HG03175 (cell line): ENCODE results near the gene PLXDC1.

Experiments
- ATAC-seq: cut with Tn5 transposase; IDR thresholded peaks from one replicate; pipeline ENCODE4 v1.9.1; 2021; ENCODE audit warnings: mild to moderate bottlenecking, moderate library complexity; ENCODE audit not compliant: unreplicated experiment

Gene PLXDC1

DNA sequence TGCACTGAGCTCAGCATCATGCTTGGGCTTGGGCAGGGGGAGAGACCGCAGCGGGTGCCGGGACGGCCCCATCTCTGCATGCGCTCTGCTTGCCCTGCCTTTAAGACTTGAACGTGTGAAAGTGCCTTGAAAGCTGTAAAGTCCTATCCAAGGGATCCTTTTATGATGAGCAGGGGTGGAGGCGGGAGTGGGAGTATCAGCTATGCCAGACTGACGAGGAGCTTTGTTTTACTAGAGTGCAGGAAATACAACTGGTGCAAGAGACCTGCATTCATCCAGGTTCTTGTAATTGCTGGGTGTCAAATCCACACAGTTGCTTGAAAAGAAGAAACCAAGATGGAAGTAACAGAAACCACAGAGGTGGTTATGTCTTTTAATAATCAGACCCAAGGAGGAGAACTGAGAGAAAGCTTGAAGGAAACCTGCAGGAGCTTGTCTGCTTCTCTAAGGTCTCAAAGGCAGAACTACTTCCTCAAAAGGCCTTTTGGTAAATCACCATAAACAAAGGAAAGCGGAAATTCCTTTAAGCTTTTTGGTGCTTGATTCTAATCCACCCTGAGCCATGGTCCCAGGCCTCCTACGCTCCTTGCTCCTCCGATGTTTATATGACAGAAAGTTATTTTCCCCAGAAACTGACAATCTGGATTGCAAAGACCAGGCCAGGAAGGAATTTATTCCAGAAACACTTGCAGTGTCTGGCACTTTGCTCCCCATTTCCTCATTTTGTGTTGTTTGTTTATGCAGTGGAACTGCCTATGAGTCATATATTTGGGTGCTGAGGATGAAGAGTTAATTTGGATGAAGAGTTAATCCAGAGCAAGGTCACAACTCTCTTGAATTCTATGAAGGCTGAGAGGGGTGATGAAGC is 132.9 kb downstream of the PLXDC1 start:
- no peak for ATAC-seq

DNA sequence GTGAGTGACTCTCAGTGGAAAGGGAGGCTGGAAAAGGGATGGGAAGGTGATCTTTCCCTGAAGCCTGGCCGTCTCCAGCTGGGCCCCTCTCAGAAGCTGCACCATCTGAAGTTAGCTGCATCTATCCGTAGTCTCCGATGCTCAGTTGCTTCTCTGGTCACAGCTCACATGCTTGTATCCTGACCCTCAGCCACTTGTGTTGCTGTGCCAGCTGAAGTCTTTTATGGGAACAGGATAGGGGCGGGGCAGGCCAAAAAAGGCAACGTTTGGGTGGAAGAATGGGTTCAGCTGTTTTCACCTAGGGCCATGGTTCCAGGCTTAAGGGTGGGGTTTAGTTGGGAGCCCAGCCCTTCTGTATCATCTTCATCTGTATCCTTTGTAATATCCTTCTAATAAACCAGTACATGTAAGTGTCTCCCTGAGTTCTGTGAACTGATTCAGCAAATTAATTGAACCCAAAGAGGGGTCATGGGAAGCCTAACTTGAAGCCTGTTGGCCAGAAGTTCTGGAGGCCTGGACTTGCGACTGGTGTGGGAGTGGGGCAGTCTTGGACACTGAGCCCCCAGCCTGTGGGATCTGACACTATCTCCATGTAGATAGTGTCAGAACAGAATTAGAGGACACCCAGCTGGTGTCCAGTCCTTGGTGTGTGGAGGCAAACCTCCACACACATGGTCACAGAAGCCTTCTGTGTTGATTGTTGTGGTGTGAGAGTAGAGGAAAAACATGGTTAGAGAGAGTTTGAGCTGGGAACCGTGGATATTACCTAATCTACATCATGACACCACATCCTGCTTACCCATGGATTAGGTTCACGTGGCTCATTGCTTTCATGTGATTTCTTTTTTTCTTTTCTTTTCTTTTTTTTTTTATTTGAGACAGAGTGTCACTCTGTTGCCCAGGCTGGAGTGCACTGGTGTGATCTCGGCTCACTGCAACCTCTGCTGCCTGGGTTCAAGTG is 135.0 kb downstream of the PLXDC1 start:
- no peak for ATAC-seq

- no peak for ATAC-seq
Observed at GRCh38 chr17:39015546-39015935, 135.9 kb downstream of the PLXDC1 start.

GRCh38 chr17:39014795-39015545 is 136.5 kb downstream of the PLXDC1 start:
- ATAC-seq = no peak

- no peak for ATAC-seq
Observed at GRCh38 chr17:39014044-39014794, 137.2 kb downstream of the PLXDC1 start.
